Ishikawa (cell line): ENCODE results near the gene PIWIL4.

Experiments used
- EGR1 ChIP-seq: IDR thresholded peaks from 2 replicates; pipeline ENCODE4 v1.6.1; 2012
- EP300 ChIP-seq: IDR thresholded peaks from 2 replicates; pipeline ENCODE4 v1.6.1; 2012; ENCODE audit warnings: borderline replicate concordance
- FOXM1 ChIP-seq: IDR thresholded peaks from 2 replicates; pipeline ENCODE4 v1.6.1; 2012; ENCODE audit warnings: low read depth, borderline replicate concordance
- MAX ChIP-seq: IDR thresholded peaks from 2 replicates; pipeline ENCODE4 v1.6.1; 2012
- NFIC ChIP-seq: IDR thresholded peaks from 2 replicates; pipeline ENCODE4 v1.6.1; 2012
- RAD21 ChIP-seq: IDR thresholded peaks from 2 replicates; pipeline ENCODE4 v1.6.1; 2012; ENCODE audit warnings: low read depth
- TAF1 ChIP-seq: IDR thresholded peaks from 2 replicates; pipeline ENCODE4 v1.6.1; 2012; ENCODE audit warnings: low read depth, mild to moderate bottlenecking
- TCF12 ChIP-seq: IDR thresholded peaks from 2 replicates; pipeline ENCODE4 v1.6.1; 2012; ENCODE audit warnings: low read depth
- TEAD4 ChIP-seq: IDR thresholded peaks from 2 replicates; pipeline ENCODE4 v1.6.1; 2012
- YY1 ChIP-seq: IDR thresholded peaks from 2 replicates; pipeline ENCODE4 v1.6.1; 2012; ENCODE audit warnings: low read depth
- ZBTB7A ChIP-seq: IDR thresholded peaks from 2 replicates; pipeline ENCODE4 v1.6.1; 2012; ENCODE audit warnings: low read depth
- TF ChIP-seq, protein P1 (sequence below): IDR thresholded peaks from 2 replicates; pipeline ENCODE4 v1.6.1; 2012; ENCODE audit warnings: low read depth, mild to moderate bottlenecking
- TF ChIP-seq, protein P2 (sequence below): IDR thresholded peaks from 2 replicates; pipeline ENCODE4 v1.6.1; 2012

- no peak for TF ChIP-seq MAX
- TF ChIP-seq ZBTB7A = no peak
- no peak for TF ChIP-seq TEAD4
- TF ChIP-seq EP300 = no peak
- TF ChIP-seq, protein P1, sequence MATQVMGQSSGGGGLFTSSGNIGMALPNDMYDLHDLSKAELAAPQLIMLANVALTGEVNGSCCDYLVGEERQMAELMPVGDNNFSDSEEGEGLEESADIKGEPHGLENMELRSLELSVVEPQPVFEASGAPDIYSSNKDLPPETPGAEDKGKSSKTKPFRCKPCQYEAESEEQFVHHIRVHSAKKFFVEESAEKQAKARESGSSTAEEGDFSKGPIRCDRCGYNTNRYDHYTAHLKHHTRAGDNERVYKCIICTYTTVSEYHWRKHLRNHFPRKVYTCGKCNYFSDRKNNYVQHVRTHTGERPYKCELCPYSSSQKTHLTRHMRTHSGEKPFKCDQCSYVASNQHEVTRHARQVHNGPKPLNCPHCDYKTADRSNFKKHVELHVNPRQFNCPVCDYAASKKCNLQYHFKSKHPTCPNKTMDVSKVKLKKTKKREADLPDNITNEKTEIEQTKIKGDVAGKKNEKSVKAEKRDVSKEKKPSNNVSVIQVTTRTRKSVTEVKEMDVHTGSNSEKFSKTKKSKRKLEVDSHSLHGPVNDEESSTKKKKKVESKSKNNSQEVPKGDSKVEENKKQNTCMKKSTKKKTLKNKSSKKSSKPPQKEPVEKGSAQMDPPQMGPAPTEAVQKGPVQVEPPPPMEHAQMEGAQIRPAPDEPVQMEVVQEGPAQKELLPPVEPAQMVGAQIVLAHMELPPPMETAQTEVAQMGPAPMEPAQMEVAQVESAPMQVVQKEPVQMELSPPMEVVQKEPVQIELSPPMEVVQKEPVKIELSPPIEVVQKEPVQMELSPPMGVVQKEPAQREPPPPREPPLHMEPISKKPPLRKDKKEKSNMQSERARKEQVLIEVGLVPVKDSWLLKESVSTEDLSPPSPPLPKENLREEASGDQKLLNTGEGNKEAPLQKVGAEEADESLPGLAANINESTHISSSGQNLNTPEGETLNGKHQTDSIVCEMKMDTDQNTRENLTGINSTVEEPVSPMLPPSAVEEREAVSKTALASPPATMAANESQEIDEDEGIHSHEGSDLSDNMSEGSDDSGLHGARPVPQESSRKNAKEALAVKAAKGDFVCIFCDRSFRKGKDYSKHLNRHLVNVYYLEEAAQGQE = no peak
- TF ChIP-seq, protein P2, sequence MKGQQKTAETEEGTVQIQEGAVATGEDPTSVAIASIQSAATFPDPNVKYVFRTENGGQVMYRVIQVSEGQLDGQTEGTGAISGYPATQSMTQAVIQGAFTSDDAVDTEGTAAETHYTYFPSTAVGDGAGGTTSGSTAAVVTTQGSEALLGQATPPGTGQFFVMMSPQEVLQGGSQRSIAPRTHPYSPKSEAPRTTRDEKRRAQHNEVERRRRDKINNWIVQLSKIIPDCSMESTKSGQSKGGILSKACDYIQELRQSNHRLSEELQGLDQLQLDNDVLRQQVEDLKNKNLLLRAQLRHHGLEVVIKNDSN = no peak
- TF ChIP-seq RAD21 = no peak
- TF ChIP-seq NFIC = no peak
- TF ChIP-seq YY1 = no peak
- no peak for TF ChIP-seq FOXM1
- no peak for TF ChIP-seq TCF12
- TF ChIP-seq EGR1 = no peak
- no peak for TF ChIP-seq TAF1
Observed at GRCh38 chr11:94546162-94546470, 21.1 kb upstream of the PIWIL4 start.
